Measurements from ENCODE around the gene U2SURP.

The U2SURP gene

GRCh38 chr3:143067201-143067600 is 65.8 kb downstream of the U2SURP start:
- TF ChIP-seq GATA3 (IDR thresholded peaks at IDR 0.05; ENCODE audit: low read depth, low read length): no peak
- no peak for TF ChIP-seq GATA2 (IDR thresholded peaks at IDR 0.05; ENCODE audit: low read depth, low read length)

GRCh38 chr3:143068059-143068458 is 66.7 kb downstream of the U2SURP start:
- TF ChIP-seq GATA2 (IDR thresholded peaks at IDR 0.05; ENCODE audit: low read depth, low read length) (no peak), GATA3 (IDR thresholded peaks at IDR 0.05; ENCODE audit: low read depth, low read length) (no peak)

- TF ChIP-seq GATA3 (IDR thresholded peaks at IDR 0.05; ENCODE audit: low read depth, low read length) (no peak), GATA2 (IDR thresholded peaks at IDR 0.05; ENCODE audit: low read depth, low read length) (no peak)
Observed at GRCh38 chr3:143070977-143071551, 69.7 kb downstream of the U2SURP start.

- TF ChIP-seq GATA2 (IDR thresholded peaks at IDR 0.05; ENCODE audit: low read depth, low read length) (no peak), GATA3 (IDR thresholded peaks at IDR 0.05; ENCODE audit: low read depth, low read length) (no peak)
Observed at GRCh38 chr3:143071776-143072175, 70.4 kb downstream of the U2SURP start.

GRCh38 chr3:143078883-143079282 is 77.5 kb downstream of the U2SURP start:
- TF ChIP-seq GATA3 (IDR thresholded peaks at IDR 0.05; ENCODE audit: low read depth, low read length) (no peak), GATA2 (IDR thresholded peaks at IDR 0.05; ENCODE audit: low read depth, low read length) (no peak)

- no peak for TF ChIP-seq GATA2 (IDR thresholded peaks at IDR 0.05; ENCODE audit: low read depth, low read length)
- no peak for TF ChIP-seq GATA3 (IDR thresholded peaks at IDR 0.05; ENCODE audit: low read depth, low read length)
Observed at GRCh38 chr3:143080196-143080595, 78.8 kb downstream of the U2SURP start.

- no peak for TF ChIP-seq GATA2 (IDR thresholded peaks at IDR 0.05; ENCODE audit: low read depth, low read length)
- TF ChIP-seq GATA3 (IDR thresholded peaks at IDR 0.05; ENCODE audit: low read depth, low read length): no peak
Observed at GRCh38 chr3:143081365-143081764, 80.0 kb downstream of the U2SURP start.

GRCh38 chr3:143081844-143082778 is 80.7 kb downstream of the U2SURP start:
- TF ChIP-seq GATA3 (IDR thresholded peaks at IDR 0.05; ENCODE audit: low read depth, low read length): no peak
- TF ChIP-seq GATA2 (IDR thresholded peaks at IDR 0.05; ENCODE audit: low read depth, low read length): no peak

- no peak for TF ChIP-seq GATA3 (IDR thresholded peaks at IDR 0.05; ENCODE audit: low read depth, low read length)
- TF ChIP-seq GATA2 (IDR thresholded peaks at IDR 0.05; ENCODE audit: low read depth, low read length): no peak
Observed at GRCh38 chr3:143083781-143084180, 82.4 kb downstream of the U2SURP start.

- no peak for TF ChIP-seq GATA3 (IDR thresholded peaks at IDR 0.05; ENCODE audit: low read depth, low read length)
- TF ChIP-seq GATA2 (IDR thresholded peaks at IDR 0.05; ENCODE audit: low read depth, low read length): no peak
Observed at GRCh38 chr3:143084856-143085731, 83.7 kb downstream of the U2SURP start.

GRCh38 chr3:143088835-143089234 is 87.5 kb downstream of the U2SURP start:
- TF ChIP-seq GATA2 (IDR thresholded peaks at IDR 0.05; ENCODE audit: low read depth, low read length) (no peak), GATA3 (IDR thresholded peaks at IDR 0.05; ENCODE audit: low read depth, low read length) (no peak)

GRCh38 chr3:143089965-143090364 is 88.6 kb downstream of the U2SURP start:
- TF ChIP-seq GATA3 (IDR thresholded peaks at IDR 0.05; ENCODE audit: low read depth, low read length): no peak
- TF ChIP-seq GATA2 (IDR thresholded peaks at IDR 0.05; ENCODE audit: low read depth, low read length): no peak

GRCh38 chr3:143090486-143090885 is 89.1 kb downstream of the U2SURP start:
- TF ChIP-seq GATA2 (IDR thresholded peaks at IDR 0.05; ENCODE audit: low read depth, low read length) (no peak), GATA3 (IDR thresholded peaks at IDR 0.05; ENCODE audit: low read depth, low read length) (no peak)
